Measurements from ENCODE around the gene TOR1AIP2.
A peak's percentile ranks its signal among the peaks of the same experiment; 100 is the strongest.

Gene TOR1AIP2

GRCh38 chr1:179825798-179826460 lies 51.7 kb downstream of the TOR1AIP2 start:
- no peak for DNase-seq (ENCODE audit: low read depth, low spot score)

- no peak for DNase-seq (ENCODE audit: low read depth, low spot score)
These were observed 52.4 kb downstream of the TOR1AIP2 start for GRCh38 chr1:179825206-179825605.

DNA sequence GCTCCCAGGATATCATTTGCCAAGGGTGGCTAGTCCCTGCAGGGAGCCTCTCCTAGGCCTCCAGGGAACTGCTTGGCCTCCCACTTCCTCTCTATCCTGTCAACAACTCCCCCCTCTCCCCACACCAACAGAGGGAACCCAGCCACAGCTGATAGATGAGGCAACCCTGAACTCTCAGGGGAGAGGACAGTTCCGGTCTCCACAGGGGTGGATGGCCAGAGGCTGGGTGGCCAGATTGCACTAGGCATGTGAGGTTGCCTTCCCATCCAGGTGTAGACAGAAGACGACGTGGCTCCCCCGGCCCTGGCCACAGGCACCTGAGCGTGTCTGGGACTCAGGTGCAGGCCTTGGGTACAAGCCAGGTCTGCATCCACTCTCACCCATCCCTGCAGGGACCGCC lies 53.3 kb downstream of the TOR1AIP2 start:
- DNase-seq (ENCODE audit: low read depth, low spot score), result no peak

GRCh38 chr1:179823693-179824092 lies 53.9 kb downstream of the TOR1AIP2 start:
- no peak for DNase-seq (ENCODE audit: low read depth, low spot score)

DNA sequence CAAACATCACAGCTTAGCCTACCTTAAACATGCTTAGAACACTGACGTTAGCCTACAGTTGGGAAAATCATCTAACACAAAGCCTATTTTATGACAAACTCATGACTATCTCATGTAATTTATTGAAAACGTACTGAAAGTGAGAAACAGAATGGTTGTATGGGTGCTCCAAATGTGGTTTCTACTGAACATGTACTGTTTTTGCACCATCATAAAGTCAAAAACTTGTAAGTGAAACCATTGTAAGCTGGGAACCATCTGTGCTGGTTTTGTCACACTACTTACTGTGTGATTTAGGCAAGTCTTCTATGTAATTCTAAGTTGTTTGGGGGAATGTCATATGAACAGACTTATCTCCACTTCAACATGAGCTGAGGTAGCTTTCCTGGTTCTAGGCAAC lies 55.5 kb downstream of the TOR1AIP2 start:
- DNase-seq (ENCODE audit: low read depth, low spot score), result no peak

- no peak for DNase-seq (ENCODE audit: low read depth, low spot score)
These were observed 56.1 kb downstream of the TOR1AIP2 start for GRCh38 chr1:179821524-179821923.

- DNase-seq (ENCODE audit: low read depth, low spot score), result no peak
These were observed 57.2 kb downstream of the TOR1AIP2 start for GRCh38 chr1:179820226-179820970.

DNA sequence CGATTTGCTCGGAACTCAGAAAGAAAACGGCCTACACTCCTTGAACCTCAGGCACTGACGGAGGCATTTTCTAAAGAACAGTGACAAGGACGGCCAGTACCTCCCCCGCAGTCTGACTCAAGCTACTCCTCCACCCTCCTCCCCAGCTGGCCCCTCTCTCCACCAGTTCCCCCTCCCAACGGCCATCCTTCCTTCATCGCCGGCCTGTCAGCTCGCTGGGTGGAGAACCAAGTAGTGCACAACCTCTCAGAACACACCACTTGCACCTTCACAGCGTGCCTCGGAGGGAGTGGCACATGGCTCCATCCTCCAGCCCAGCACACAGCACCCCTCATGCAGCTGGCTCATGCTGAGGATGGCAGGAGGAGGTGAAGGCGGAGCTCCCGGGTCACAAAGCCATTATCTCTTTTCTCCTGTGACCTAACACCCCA lies 58.8 kb downstream of the TOR1AIP2 start:
- no peak for DNase-seq (ENCODE audit: low read depth, low spot score)

GRCh38 chr1:179818260-179818659 lies 59.3 kb downstream of the TOR1AIP2 start:
- DNase-seq (ENCODE audit: low read depth, low spot score), result no peak

GRCh38 chr1:179817789-179818188 lies 59.8 kb downstream of the TOR1AIP2 start:
- DNase-seq (ENCODE audit: low read depth, low spot score), result no peak

DNA sequence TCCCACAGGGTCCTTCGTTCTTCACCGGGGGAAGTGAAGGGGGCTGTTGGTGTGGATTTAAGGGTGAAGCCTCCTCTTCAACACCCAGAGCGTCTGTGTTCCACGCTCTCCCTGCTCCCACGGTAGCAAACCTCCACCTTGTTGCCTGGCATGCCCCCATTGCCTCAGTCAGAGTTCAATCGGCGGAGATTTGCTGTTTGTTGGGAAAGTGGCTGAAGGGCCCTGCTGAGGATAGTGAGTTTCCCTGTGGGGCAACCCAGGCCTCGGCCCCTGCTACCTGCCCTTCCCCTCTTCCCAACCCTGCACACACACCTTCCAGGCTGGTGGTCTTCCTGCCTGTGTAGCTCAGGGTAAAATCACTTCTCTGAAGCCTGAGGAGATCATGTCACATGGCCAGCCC lies 60.5 kb downstream of the TOR1AIP2 start:
- DNase-seq (ENCODE audit: low read depth, low spot score), result no peak

- DNase-seq (ENCODE audit: low read depth, low spot score), result peak; percentile 82
These were observed 61.2 kb downstream of the TOR1AIP2 start for GRCh38 chr1:179816196-179816960.

GRCh38 chr1:179815641-179816040 lies 62.0 kb downstream of the TOR1AIP2 start:
- no peak for DNase-seq (ENCODE audit: low read depth, low spot score)

DNA sequence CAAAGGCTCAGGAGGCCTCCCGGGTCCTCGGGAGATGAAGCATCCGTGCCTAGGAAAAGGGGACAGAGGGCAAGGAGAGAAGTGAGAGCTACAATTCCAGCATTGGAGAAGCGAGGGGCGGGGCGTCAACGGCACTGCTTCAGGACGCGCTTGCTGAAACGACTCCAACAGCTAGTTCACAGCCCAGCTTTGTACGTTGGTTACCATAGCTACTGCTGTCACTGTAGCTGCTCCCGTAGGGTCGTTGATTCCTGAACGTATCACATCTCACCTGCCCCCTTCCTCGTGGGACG lies 63.1 kb downstream of the TOR1AIP2 start:
- DNase-seq (ENCODE audit: low read depth, low spot score), result no peak

GRCh38 chr1:179813626-179814545 lies 63.7 kb downstream of the TOR1AIP2 start:
- DNase-seq (ENCODE audit: low read depth, low spot score), result no peak

DNA sequence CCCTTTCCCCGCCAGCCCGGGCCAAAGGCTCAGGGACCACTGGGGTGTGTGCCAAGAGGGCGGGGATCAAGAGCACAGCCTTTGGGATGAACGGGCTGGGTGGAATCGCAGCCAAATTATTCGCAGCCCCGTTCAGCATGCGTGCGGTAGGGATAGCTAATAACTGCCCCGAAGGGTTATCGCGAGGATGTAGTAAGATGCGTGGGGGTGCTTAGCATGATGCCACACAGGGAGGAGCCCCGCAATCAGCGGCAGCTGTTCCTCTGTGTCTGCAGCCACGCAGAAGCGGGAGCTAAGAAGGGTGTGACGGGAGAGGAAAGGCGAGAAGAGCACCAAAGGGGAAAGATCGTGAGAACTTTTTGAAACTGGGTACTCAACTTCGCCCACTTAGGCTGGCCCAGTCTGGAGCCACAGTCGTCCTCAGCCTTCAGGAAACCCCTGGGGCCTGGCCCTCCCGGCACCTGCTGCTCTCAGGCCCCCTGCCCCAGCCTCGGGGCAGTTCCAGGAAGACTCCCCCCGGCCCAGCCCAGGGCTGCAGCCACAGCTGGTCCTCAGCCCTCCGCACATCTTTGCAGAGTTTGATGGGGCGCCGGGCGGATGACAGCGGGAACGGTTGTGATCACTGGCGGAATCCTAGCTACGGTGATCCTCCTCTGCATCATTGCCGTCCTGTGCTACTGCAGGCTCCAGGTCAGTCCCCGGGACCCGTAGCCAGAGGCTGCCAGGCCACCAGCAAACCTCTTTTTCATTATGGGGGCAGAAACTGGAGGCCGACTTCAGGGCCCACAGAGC lies 64.9 kb downstream of the TOR1AIP2 start:
- DNase-seq (ENCODE audit: low read depth, low spot score), result no peak

DNA sequence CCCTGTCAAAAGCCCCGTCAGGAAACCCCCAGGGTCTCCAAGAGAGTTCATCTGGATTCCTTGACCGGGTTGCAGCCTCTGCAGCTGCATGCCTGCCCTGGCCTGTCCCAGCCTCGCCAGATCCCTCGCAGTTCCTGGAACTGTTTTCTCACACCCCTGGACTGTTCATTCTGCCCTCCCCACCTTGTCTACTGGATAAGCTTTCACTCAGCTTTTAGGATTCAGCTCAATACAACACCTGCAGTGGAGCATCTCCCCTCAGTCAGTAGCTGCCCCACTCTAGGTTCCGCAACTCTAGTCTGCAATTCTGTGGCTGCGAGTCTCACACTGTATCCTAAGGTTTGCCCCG lies 67.3 kb downstream of the TOR1AIP2 start:
- no peak for DNase-seq (ENCODE audit: low read depth, low spot score)

GRCh38 chr1:179809506-179810366 lies 67.9 kb downstream of the TOR1AIP2 start:
- DNase-seq (ENCODE audit: low read depth, low spot score), result peak; percentile 85

GRCh38 chr1:179808503-179808902 lies 69.1 kb downstream of the TOR1AIP2 start:
- no peak for DNase-seq (ENCODE audit: low read depth, low spot score)

Measured in astrocyte of the hippocampus (primary cell).